ENCODE results near the gene ADGRV1.

DNA sequence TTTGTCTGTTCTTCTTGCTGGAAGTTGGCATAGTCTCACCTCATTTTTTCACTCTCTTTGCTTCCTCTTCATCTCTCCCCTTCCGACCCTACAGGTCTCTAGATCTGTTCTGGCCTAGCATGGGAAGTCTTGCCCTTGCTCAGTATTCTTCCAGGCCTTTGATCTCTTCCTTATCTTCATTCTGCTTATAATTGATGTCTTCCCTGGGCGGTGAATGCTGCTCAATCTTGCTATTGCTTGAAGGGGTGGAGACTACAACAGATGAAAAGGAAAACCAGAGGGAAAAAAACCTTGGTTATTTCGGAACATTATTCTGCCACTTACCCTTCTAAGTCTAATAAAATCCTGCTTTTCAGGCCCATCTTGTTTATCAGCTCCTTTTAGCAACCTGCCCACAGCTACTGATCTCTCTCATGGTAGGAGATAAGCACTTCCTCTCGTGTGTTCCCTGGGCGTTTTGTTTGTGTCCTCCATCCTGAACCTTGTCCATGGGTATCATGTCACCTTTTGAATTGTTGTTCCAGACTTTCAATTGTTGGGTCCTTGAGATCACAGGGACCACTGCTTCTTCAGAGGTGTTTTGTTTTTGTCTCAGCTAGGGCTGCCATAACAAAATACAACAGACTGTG, 375.6 kb downstream of the ADGRV1 start:
- TF ChIP-seq POLR2A (IDR thresholded peaks at IDR 0.05; ENCODE audit: low read depth, low read length) (no peak), FOS (IDR thresholded peaks at IDR 0.05; ENCODE audit: borderline replicate concordance, insufficient read depth, low read length) (no peak), JUN (IDR thresholded peaks at IDR 0.05; ENCODE audit: borderline replicate concordance, insufficient read depth, insufficient read length, low read depth) (no peak)
